Measurements from ENCODE around the gene DLG2.

DNA sequence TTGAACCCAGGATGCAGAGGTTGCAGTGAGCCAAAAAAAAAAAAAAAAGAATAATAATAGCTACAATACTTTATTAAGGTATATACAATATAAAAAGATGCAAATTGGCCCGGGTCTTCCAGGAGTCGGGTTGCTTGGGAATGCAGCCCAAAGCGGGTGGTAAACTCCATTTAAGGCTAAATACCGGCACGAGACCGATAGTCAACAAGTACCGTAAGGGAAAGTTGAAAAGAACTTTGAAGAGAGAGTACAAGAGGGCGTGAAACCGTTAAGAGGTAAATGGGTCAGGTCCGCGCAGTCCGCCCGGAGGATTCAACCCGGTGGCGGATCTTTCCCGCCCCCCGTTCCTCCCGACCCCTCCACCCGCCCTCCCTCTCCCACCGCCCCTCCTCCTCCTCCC lies 143.3 kb downstream of the DLG2 start:
- TF ChIP-seq POLR2AphosphoS5 (IDR thresholded peaks at IDR 0.05; ENCODE audit: low read depth) (no peak), SPI1 (IDR thresholded peaks at IDR 0.05; ENCODE audit: borderline replicate concordance, low read depth) (no peak), GABPA (IDR thresholded peaks at IDR 0.05; ENCODE audit: low read depth) (no peak)
- TF ChIP-seq, protein P1, sequence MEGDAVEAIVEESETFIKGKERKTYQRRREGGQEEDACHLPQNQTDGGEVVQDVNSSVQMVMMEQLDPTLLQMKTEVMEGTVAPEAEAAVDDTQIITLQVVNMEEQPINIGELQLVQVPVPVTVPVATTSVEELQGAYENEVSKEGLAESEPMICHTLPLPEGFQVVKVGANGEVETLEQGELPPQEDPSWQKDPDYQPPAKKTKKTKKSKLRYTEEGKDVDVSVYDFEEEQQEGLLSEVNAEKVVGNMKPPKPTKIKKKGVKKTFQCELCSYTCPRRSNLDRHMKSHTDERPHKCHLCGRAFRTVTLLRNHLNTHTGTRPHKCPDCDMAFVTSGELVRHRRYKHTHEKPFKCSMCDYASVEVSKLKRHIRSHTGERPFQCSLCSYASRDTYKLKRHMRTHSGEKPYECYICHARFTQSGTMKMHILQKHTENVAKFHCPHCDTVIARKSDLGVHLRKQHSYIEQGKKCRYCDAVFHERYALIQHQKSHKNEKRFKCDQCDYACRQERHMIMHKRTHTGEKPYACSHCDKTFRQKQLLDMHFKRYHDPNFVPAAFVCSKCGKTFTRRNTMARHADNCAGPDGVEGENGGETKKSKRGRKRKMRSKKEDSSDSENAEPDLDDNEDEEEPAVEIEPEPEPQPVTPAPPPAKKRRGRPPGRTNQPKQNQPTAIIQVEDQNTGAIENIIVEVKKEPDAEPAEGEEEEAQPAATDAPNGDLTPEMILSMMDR (IDR thresholded peaks at IDR 0.05; ENCODE audit: insufficient read depth, low read length), result no peak
